ENCODE results near the gene TTLL5. TPM values are rescaled to one million over a fixed set of nuclear protein-coding genes. Genes with fewer than 3 reads are reported as not detected.

Gene TTLL5
- total RNA-seq, 1 experiment from 2014 or later = 35.7 TPM

DNA sequence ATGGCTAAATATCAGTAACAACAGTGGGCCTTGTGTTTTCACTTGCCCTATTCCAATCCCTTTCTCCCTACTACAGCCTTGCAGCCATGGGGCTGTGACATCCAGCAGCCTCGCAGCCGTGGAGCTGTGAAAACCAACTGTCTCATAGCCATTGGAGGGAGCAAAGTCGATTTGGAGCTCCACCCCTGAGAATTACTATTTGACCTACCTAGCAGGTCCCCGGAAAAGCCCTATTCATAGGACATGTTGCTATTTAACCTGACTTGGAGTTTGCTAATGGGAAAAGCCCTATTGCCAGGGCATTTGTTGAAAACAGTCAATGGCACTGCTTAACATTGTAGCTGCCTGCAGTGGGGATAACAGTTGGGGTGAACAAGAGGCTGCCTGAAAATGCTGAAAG is 33.6 kb upstream of the TTLL5 start:
- no peak overlapping the region for H3K4ac ChIP-seq (ENCODE audit: low read depth, low read length)
- H2AFZ ChIP-seq (ENCODE audit: low read length) = no peak overlapping the region
- no peak overlapping the region for H3K27ac ChIP-seq (ENCODE audit: insufficient read length, low read depth, low read length)
- no peak overlapping the region for H2BK5ac ChIP-seq (ENCODE audit: insufficient read length, low read length)
- H3K9ac ChIP-seq (ENCODE audit: extremely low read depth, insufficient read length, low read length) = no peak overlapping the region
- TF ChIP-seq, protein P1, sequence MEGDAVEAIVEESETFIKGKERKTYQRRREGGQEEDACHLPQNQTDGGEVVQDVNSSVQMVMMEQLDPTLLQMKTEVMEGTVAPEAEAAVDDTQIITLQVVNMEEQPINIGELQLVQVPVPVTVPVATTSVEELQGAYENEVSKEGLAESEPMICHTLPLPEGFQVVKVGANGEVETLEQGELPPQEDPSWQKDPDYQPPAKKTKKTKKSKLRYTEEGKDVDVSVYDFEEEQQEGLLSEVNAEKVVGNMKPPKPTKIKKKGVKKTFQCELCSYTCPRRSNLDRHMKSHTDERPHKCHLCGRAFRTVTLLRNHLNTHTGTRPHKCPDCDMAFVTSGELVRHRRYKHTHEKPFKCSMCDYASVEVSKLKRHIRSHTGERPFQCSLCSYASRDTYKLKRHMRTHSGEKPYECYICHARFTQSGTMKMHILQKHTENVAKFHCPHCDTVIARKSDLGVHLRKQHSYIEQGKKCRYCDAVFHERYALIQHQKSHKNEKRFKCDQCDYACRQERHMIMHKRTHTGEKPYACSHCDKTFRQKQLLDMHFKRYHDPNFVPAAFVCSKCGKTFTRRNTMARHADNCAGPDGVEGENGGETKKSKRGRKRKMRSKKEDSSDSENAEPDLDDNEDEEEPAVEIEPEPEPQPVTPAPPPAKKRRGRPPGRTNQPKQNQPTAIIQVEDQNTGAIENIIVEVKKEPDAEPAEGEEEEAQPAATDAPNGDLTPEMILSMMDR (conservative IDR thresholded peaks at IDR 0.05) = no peak
- no peak overlapping the region for H4K8ac ChIP-seq (replicated peaks; ENCODE audit: insufficient read length, low read depth, low read length)
- no peak for DNase-seq
- H4K5ac ChIP-seq (ENCODE audit: insufficient read length, low read depth, low read length) = no peak overlapping the region
- H3K23me2 ChIP-seq (ENCODE audit: insufficient read length, low read depth, low read length, poor library complexity, severe bottlenecking) = no peaks in the 10 kb centered on the region
- H3K56ac ChIP-seq (ENCODE audit: insufficient read length, low read depth, low read length) = no peak overlapping the region
- no peak overlapping the region for H4K91ac ChIP-seq (ENCODE audit: insufficient read length, low read depth, low read length)
- H3K27me3 ChIP-seq (ENCODE audit: insufficient read depth, low read length) = no peaks in the 10 kb centered on the region
- Mint-ChIP-seq H3K36me3 (ENCODE audit: insufficient read depth in 1 of 3, low read depth in 3 of 3) (no peaks in the 10 kb centered on the region; a peak in 1 of 7 replicates), H3K4me1 (peaks cover 23 to 35% of the 10 kb centered on the region in 2 experiments), H3K27ac (no peak overlapping the region), H3K9me3 (no peaks in the 10 kb centered on the region), H3K4me3 (no peak overlapping the region), H3K27me3 (ENCODE audit: low read depth) (no peaks in the 10 kb centered on the region)
- no peak overlapping the region for H2AK5ac ChIP-seq (ENCODE audit: insufficient read length, low read length)
- no peak overlapping the region for H2BK12ac ChIP-seq (ENCODE audit: insufficient read length, low read depth, low read length)
- no CpG with 5 or more reads among the region's 4 CpGs for WGBS (ENCODE audit: extremely low coverage, insufficient read length, low lambda C conversion rate)
- H3K4me2 ChIP-seq (ENCODE audit: insufficient read depth, insufficient read length, low read length) = no peak overlapping the region
- no peak overlapping the region for H3K18ac ChIP-seq (ENCODE audit: insufficient read length, low read depth, low read length)
- H3K23ac ChIP-seq (ENCODE audit: insufficient read length, low read depth, low read length) = no peak overlapping the region
- H3K79me2 ChIP-seq (ENCODE audit: insufficient read depth, low read length) = no peaks in the 10 kb centered on the region
- H4K20me1 ChIP-seq (ENCODE audit: control insufficient read depth, insufficient read depth, insufficient read length) = no peaks in the 10 kb centered on the region
- H2BK15ac ChIP-seq (ENCODE audit: low read depth, low read length) = no peak overlapping the region
- H2BK20ac ChIP-seq (ENCODE audit: low read depth, low read length, poor library complexity, severe bottlenecking) = no peak overlapping the region
- no peaks in the 10 kb centered on the region for H3K9me3 ChIP-seq (ENCODE audit: control insufficient read depth, low read depth, low read length)
- no peak overlapping the region for H3T11ph ChIP-seq (ENCODE audit: low read length)
- H3K4me1 ChIP-seq (ENCODE audit: insufficient read depth, low read length) = peaks cover 12% of the 10 kb centered on the region
- H3K79me1 ChIP-seq (ENCODE audit: insufficient read depth, low read depth, low read length, poor library complexity, severe bottlenecking) = no peaks in the 10 kb centered on the region
- H3K14ac ChIP-seq (ENCODE audit: insufficient read depth, low read length) = no peak overlapping the region
- no peak overlapping the region for H2BK120ac ChIP-seq (ENCODE audit: low read depth, low read length, poor library complexity, severe bottlenecking)
